Spinal cord (tissue), 10 donors: Measurements from ENCODE around the gene PKNOX2. TPM values are rescaled to one million over a fixed set of nuclear protein-coding genes. Genes with fewer than 3 reads are reported as not detected.
A peak's percentile ranks its signal among the peaks of the same experiment; 100 is the strongest.

Source experiments
- DNase-seq, 6 donors: peaks; one replicate each; pipeline versions ENCODE4 v3.0.0 to v3.0.0-alpha.2; 2013 to 2015; ENCODE audit warnings: low spot score in 6 of 6, low read depth in 4 of 6
- H3K27ac ChIP-seq: one replicate; pipeline ENCODE4 v1.5.1; 2013; ENCODE audit warnings: low read depth, low read length, control low read depth
- H3K27me3 ChIP-seq: one replicate; pipeline ENCODE4 v1.6.1; 2013; ENCODE audit warnings: low read length; ENCODE audit not compliant: control insufficient read depth, insufficient read depth
- H3K36me3 ChIP-seq: one replicate; pipeline ENCODE4 v1.6.1; 2013; ENCODE audit warnings: low read length; ENCODE audit not compliant: control insufficient read depth, insufficient read depth
- H3K4me1 ChIP-seq: one replicate; pipeline ENCODE4 v1.6.1; 2013; ENCODE audit warnings: low read length; ENCODE audit not compliant: control insufficient read depth, insufficient read depth
- H3K4me3 ChIP-seq: one replicate; pipeline ENCODE4 v1.5.1; 2013; ENCODE audit warnings: low read depth, low read length, control low read depth
- H3K9me3 ChIP-seq: one replicate; pipeline ENCODE4 v1.6.1; 2013; ENCODE audit warnings: low read length; ENCODE audit not compliant: control insufficient read depth, insufficient read depth
- WGBS: methylation state at CpG from one replicate; pipeline ENCODE4 v1.1.5; 2013; ENCODE audit warnings: missing lambda C conversion rate; ENCODE audit not compliant: insufficient coverage; 5-methylcytosine and 5-hydroxymethylcytosine counted together
- polyA plus RNA-seq, 2 donors: library from polyadenylated mRNA; unstranded; fragments of 120-200 nt; gene quantifications; one replicate each; pipeline ENCODE4 v1.2.1, GENCODE V29; 2013; ENCODE audit not compliant: insufficient read length in 2 of 2
- total RNA-seq, 2 donors: library from RNA; depleted of rRNA in 1 of 2; stranded (reverse); fragments of 120-200 nt in 1 of 2; fragments of >200 nt in 1 of 2; gene quantifications; one replicate each; pipeline versions ENCODE4 v1.2.3 to v1.2.4, GENCODE V29; 2013 to 2014
- donor health status: healthy.

PKNOX2 gene
- total and polyA plus RNA-seq, 4 donors, result 10.6 to 41.2 (median 26.6) TPM

DNA sequence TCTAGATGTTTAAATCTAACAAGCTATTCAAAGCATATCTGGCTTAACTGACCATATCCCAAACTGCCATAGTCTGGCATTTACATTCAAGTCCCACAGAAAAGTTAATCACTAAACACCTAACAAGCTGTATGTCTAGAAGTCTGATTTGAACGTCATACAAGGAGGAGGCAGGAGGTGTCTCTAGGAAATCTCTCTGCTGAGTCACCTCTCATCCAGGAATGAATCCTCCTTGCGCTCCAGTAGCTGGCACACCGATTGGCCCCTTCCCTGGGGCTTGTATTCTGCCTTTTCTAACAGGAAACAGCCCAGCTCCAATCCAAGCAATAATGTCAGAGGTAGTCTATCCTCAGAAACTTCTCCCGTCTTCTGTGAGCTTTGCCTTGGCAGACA, 299.7 kb downstream of the PKNOX2 start:
- no peaks in the 10 kb centered on the region for H3K27me3 ChIP-seq
- no peak for DNase-seq
- H3K36me3 ChIP-seq, result peaks cover 38% of the 10 kb centered on the region
- no peak overlapping the region for H3K27ac ChIP-seq
- H3K9me3 ChIP-seq, result no peaks in the 10 kb centered on the region
- no peak overlapping the region for H3K4me3 ChIP-seq
- 89% methylated on average over 2 of the region's 4 CpGs for WGBS
- H3K4me1 ChIP-seq, result peaks cover 8% of the 10 kb centered on the region

DNA sequence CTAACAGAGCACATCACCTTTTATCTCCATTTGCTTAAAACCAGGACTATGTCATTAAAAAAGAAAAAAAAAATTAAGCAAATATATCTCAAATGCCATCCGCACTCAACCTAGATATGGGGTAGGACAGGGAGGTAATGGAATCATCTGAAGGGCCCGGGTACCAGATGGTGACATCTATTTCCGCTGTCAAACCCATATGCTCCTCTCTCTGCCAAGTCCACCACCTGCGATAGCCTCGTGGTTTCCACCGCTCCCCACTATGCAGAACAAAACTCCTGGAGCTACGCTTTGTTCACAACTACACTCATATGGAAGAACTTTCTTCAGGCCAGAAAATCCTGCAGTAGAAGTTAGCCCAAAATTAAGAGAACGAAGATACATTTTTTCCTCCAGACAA, 300.1 kb downstream of the PKNOX2 start:
- DNase-seq, result peak in 2 of 6 donors; percentile 26 to 62
- H3K27me3 ChIP-seq, result no peaks in the 10 kb centered on the region
- no peak overlapping the region for H3K27ac ChIP-seq
- no peak overlapping the region for H3K4me3 ChIP-seq
- peaks cover 38% of the 10 kb centered on the region for H3K36me3 ChIP-seq
- peaks cover 8% of the 10 kb centered on the region for H3K4me1 ChIP-seq
- no peaks in the 10 kb centered on the region for H3K9me3 ChIP-seq
- WGBS, result 100% methylated on average over 2 of the region's 8 CpGs

DNA sequence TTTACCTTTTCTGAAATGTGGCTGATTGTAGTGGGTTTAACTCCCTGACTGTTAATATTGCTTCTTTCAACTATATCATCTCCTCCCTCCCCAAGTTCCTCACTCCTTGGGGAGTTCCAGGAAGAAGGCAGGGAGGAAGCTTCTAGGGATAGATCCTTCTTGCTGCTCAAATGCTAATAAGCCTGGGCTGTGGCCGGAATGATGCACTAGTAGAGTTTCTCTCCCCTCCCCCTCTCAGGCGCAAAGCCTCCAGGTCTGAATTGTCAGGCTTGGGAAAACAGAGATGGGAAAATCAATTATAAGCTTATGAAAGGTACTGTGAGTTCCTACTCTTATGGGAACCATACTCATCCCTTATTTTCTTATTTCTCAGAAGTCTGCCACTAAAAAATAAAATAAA, 300.7 kb downstream of the PKNOX2 start:
- WGBS, result no CpG with 5 or more reads among the region's 2 CpGs
- no peak overlapping the region for H3K4me3 ChIP-seq
- H3K27me3 ChIP-seq, result no peaks in the 10 kb centered on the region
- peak in 1 of 6 donors; percentile 49 for DNase-seq
- no peak overlapping the region for H3K27ac ChIP-seq
- peaks cover 8% of the 10 kb centered on the region for H3K4me1 ChIP-seq
- H3K9me3 ChIP-seq, result no peaks in the 10 kb centered on the region
- peaks cover 34% of the 10 kb centered on the region for H3K36me3 ChIP-seq

DNA sequence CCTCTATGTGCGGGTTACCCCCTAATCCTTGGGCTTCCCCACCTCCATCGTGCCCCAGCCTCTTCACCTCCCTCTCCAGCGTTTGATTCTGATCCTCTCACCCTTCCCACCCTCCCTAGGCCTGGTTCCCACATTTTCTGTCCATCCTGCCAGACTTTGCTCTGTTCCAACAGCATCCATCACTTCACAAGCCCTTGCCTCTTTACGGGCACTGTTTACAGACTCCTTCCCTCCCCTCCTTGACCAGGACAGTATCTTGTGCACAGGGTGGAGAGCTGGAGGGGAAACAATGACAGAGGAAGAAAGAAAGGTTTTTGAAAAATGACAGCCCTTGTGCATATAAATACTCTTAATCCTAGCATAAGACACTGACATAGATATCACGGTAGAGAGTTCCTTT, 301.1 kb downstream of the PKNOX2 start:
- Histone ChIP-seq H3K9me3 (no peaks in the 10 kb centered on the region), H3K27me3 (no peaks in the 10 kb centered on the region), H3K4me3 (no peak overlapping the region), H3K36me3 (peaks cover 32% of the 10 kb centered on the region), H3K4me1 (peaks cover 8% of the 10 kb centered on the region), H3K27ac (no peak overlapping the region)
- 21% methylated on average over 3 of the region's 5 CpGs for WGBS
- DNase-seq, result no peak

DNA sequence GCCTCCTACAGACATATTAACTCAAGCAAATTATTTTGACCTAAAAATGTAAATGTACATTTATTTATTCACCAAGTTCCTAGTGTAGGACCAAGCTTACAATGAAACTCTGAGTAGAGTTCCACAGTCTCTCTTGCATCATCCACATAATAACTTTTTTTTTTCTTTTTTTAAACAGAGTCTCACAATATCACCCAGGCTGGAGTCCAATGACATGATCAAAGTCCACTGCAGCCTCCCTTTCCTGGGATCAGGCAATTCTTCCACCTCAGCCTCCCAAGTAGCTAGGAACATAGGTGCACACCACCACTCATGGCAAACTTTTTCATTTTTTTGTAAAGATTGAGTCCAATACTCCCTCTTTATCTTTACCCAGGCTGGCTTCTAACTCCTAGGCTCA, 303.5 kb downstream of the PKNOX2 start:
- no peaks in the 10 kb centered on the region for H3K27me3 ChIP-seq
- no peak overlapping the region for H3K27ac ChIP-seq
- peaks cover 8% of the 10 kb centered on the region for H3K4me1 ChIP-seq
- H3K9me3 ChIP-seq, result no peaks in the 10 kb centered on the region
- no peak for DNase-seq
- no peak overlapping the region for H3K4me3 ChIP-seq
- H3K36me3 ChIP-seq, result peaks cover 20% of the 10 kb centered on the region

DNA sequence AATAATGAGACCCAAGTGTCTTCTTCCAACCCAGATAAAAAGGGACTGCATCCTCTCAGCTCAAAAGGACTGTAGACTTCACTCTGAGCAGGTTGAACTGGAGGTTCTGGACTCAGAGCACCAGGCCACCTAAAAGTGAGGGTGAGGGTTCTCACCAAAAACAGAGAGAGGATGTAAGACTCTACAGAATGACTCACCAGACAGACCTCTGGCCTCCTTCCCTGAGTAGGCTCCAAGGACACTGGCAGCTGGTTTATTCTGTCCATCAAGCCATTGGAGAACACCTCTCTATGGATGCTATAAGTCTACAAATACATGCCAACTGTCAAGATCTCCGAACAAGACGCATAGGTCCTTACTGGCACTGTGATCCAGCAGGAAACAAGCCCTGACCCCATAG, 304.3 kb downstream of the PKNOX2 start:
- Histone ChIP-seq H3K27me3 (no peaks in the 10 kb centered on the region), H3K36me3 (peaks cover 23% of the 10 kb centered on the region), H3K4me1 (peaks cover 8% of the 10 kb centered on the region), H3K9me3 (no peaks in the 10 kb centered on the region), H3K4me3 (no peak overlapping the region), H3K27ac (no peak overlapping the region)
- no peak for DNase-seq
- WGBS, result 100% methylated on average over 2 of the region's 2 CpGs

DNA sequence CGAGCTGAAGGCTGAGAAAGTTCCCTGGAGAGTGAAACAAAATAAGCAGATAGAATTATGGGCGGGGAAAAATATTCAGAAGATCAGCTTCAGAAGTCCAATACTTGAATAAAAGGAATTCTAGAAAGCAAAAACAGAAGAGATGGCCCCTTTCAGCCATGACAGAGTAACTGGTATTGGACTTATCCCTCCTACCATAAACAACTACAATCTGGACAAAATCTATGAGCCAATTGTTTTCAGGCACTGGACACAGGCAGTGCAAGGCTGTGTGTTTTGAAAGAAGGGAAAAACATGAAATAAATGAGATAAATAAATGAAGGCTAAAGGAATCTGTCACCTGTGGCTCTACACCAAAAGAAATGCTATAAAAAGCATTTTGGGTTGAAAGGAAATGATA, 305.8 kb downstream of the PKNOX2 start:
- no peak for DNase-seq
- peaks cover 30% of the 10 kb centered on the region for H3K36me3 ChIP-seq
- H3K4me1 ChIP-seq, result peaks cover 7% of the 10 kb centered on the region
- WGBS, result no CpG with 5 or more reads among the region's 2 CpGs
- no peak overlapping the region for H3K4me3 ChIP-seq
- no peak overlapping the region for H3K27ac ChIP-seq
- no peaks in the 10 kb centered on the region for H3K27me3 ChIP-seq
- no peaks in the 10 kb centered on the region for H3K9me3 ChIP-seq

DNA sequence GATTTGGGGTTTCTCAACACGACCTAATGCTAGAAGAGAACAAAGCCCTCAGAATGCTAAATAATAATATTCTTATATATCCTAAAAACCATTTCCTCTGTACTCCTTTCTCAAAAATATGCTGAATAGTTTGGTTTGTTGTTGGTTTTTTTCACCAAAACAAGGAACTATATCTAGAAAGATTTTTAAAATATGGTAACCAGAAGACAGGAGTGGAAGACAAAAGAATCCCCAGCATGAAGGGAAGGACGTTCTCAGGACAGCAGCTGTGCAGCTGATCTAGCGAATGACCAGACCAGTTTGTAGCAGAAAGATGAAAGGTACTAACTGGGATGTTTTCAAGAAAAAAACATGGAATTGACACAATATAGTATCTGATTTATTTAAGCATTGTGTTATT, 312.2 kb downstream of the PKNOX2 start:
- Histone ChIP-seq H3K27me3 (no peaks in the 10 kb centered on the region), H3K27ac (no peak overlapping the region), H3K36me3 (peaks cover 37% of the 10 kb centered on the region), H3K4me1 (peaks cover 8% of the 10 kb centered on the region), H3K4me3 (no peak overlapping the region), H3K9me3 (no peaks in the 10 kb centered on the region)
- DNase-seq, result no peak
- WGBS, result no CpG with 5 or more reads among the region's 3 CpGs

DNA sequence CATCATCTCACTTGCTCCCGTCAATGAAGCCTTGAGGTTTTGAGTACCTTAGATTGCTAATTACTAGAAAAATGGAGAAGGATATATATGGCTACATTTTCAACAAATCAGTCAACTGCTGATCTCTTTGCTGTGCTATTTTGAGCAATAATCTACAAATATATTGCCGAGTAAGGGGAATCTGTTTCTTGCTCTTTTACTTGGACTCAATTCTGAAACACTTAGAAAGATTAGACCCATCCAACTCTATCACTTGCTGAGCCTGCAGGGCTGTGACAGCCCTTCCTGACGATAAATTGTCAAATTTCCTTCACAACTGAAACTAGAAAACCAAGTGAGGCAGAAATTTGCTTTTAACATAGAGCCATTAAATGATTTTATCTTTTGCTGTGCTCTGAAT, 314.6 kb downstream of the PKNOX2 start:
- 100% methylated on average over 2 of the region's 3 CpGs for WGBS
- H3K36me3 ChIP-seq, result peaks cover 36% of the 10 kb centered on the region
- peaks cover 14% of the 10 kb centered on the region for H3K4me1 ChIP-seq

DNA sequence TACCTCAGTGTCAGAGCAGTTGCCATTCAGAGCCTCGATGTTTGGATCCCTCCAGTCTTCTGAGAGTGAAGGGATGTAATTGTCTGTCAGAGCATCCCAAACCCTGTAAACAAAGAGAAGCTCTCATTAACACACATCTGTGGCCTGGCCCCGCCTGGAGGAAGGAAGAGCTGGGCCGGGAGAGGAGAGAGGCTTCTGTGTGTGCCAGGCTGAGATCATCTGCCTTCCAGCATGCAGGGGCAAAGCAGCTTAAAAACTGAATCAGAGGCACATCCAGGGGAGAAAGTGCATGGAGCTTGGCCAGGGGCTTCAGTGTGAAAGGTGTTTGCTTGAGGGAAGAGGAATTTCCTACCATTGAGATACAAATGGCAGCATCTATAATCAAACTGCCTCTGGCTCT, 317.0 kb downstream of the PKNOX2 start:
- no peaks in the 10 kb centered on the region for H3K9me3 ChIP-seq
- peak overlapping the region; percentile 61 for H3K27ac ChIP-seq
- H3K4me3 ChIP-seq, result no peak overlapping the region
- peak in 5 of 6 donors; percentile 46 to 90 (median 65) for DNase-seq
- no peaks in the 10 kb centered on the region for H3K27me3 ChIP-seq
- H3K36me3 ChIP-seq, result peaks cover 43% of the 10 kb centered on the region
- 0% methylated on average over 1 of the region's 3 CpGs for WGBS
- peaks cover 14% of the 10 kb centered on the region for H3K4me1 ChIP-seq

More for the DNA sequence above, 314.6 kb downstream of the PKNOX2 start:
- Histone ChIP-seq H3K27me3 (no peaks in the 10 kb centered on the region), H3K27ac (no peak overlapping the region), H3K4me3 (no peak overlapping the region), H3K9me3 (no peaks in the 10 kb centered on the region)
- no peak for DNase-seq
